GM21786 (cell line): Measurements from ENCODE around the gene BAX.

Experiments used
- ATAC-seq: cut with Tn5 transposase; IDR thresholded peaks from one replicate; pipeline ENCODE4 v1.9.1; 2021; ENCODE audit not compliant: unreplicated experiment

Gene BAX

GRCh38 chr19:49011194-49011593 lies 56.5 kb downstream of the BAX start:
- ATAC-seq, result no peak
